ENCODE results near the gene MACROD2. TPM values are rescaled to one million over a fixed set of nuclear protein-coding genes. Genes with fewer than 3 reads are reported as not detected.
"Not testable (repeated sequence)": the region's sequence is repeated elsewhere in the genome, so short reads cannot be mapped to it uniquely, and the experiment has no call there.

MACROD2 gene
- total RNA-seq, 4 donors from 2014 or later, result 2.1 to 28.1 (median 12.6) TPM

DNA sequence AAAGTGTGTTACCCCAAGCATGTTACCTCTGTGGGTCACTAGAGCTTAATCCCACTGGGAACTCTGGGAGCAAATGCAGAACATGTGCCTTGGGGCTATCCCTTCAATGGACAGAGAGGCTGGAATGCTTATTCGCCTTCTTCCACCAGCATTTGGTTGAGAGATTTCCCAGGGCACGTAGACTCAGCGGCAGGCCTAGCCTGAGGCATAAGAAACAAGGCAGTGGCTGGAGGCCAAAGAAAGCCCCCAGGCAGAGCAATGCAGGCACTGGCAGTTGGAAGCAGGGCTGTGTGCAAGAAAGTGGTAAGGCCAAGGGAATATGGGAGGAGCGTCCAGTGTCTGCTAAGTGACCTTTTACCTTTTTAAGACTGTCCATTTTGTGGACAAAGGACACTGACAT, 456.1 kb downstream of the MACROD2 start:
- intact Hi-C loops (cut with DNase I; ENCODE audit: low total_unique reads), result no loop called here
- no peak overlapping the region for H3K27ac ChIP-seq
- no peak overlapping the region for H3K4me3 ChIP-seq
- no peaks in the 10 kb centered on the region for H3K9me3 ChIP-seq
- no peaks in the 10 kb centered on the region for H3K4me1 ChIP-seq
- H3K27me3 ChIP-seq, result no peaks in the 10 kb centered on the region
- no peaks in the 10 kb centered on the region for H3K36me3 ChIP-seq
- TF ChIP-seq POLR2A (IDR thresholded peaks at IDR 0.05), result no peak
- TF ChIP-seq, protein P1, sequence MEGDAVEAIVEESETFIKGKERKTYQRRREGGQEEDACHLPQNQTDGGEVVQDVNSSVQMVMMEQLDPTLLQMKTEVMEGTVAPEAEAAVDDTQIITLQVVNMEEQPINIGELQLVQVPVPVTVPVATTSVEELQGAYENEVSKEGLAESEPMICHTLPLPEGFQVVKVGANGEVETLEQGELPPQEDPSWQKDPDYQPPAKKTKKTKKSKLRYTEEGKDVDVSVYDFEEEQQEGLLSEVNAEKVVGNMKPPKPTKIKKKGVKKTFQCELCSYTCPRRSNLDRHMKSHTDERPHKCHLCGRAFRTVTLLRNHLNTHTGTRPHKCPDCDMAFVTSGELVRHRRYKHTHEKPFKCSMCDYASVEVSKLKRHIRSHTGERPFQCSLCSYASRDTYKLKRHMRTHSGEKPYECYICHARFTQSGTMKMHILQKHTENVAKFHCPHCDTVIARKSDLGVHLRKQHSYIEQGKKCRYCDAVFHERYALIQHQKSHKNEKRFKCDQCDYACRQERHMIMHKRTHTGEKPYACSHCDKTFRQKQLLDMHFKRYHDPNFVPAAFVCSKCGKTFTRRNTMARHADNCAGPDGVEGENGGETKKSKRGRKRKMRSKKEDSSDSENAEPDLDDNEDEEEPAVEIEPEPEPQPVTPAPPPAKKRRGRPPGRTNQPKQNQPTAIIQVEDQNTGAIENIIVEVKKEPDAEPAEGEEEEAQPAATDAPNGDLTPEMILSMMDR (IDR thresholded peaks at IDR 0.05), result no peak
- no peak for DNase-seq

- no peaks in the 10 kb centered on the region for H3K36me3 ChIP-seq
- no peaks in the 10 kb centered on the region for H3K9me3 ChIP-seq
- TF ChIP-seq POLR2A (IDR thresholded peaks at IDR 0.05), result no peak
- TF ChIP-seq, protein P1 (IDR thresholded peaks at IDR 0.05), result no peak
- H3K4me3 ChIP-seq, result no peak overlapping the region
- intact Hi-C loops (cut with DNase I; ENCODE audit: low total_unique reads), result no loop called here
- no peak for DNase-seq
- H3K27ac ChIP-seq, result no peak overlapping the region
- H3K27me3 ChIP-seq, result no peaks in the 10 kb centered on the region
- H3K4me1 ChIP-seq, result no peaks in the 10 kb centered on the region
These were observed 457.9 kb downstream of the MACROD2 start for GRCh38 chr20:14453259-14453658.

DNA sequence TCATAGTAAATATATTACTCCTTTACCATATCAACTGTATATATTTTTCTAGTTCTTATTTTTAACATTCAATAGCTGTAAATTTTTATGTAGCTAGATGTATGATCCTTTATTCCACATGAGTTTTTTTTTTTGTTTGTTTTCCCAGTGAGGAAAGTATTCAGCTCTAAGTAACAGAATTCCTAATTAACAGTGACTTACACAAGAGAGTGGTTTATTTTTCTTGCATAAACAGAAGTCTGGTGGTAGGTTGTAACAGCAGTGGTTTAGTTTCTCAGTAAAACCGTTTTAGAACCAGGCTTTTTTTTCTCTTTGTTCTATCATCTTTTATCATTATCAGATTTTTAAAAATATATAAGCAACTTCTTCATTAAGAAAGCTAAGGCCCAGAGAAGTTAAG, 459.0 kb downstream of the MACROD2 start:
- intact Hi-C loops (cut with DNase I; ENCODE audit: low total_unique reads), result no loop called here
- no peaks in the 10 kb centered on the region for H3K4me1 ChIP-seq
- no peaks in the 10 kb centered on the region for H3K9me3 ChIP-seq
- no peak for DNase-seq
- no peaks in the 10 kb centered on the region for H3K36me3 ChIP-seq
- no peak overlapping the region for H3K4me3 ChIP-seq
- H3K27me3 ChIP-seq, result no peaks in the 10 kb centered on the region
- no peak overlapping the region for H3K27ac ChIP-seq
- TF ChIP-seq, protein P1 (IDR thresholded peaks at IDR 0.05), result no peak
- no peak for TF ChIP-seq POLR2A (IDR thresholded peaks at IDR 0.05)

DNA sequence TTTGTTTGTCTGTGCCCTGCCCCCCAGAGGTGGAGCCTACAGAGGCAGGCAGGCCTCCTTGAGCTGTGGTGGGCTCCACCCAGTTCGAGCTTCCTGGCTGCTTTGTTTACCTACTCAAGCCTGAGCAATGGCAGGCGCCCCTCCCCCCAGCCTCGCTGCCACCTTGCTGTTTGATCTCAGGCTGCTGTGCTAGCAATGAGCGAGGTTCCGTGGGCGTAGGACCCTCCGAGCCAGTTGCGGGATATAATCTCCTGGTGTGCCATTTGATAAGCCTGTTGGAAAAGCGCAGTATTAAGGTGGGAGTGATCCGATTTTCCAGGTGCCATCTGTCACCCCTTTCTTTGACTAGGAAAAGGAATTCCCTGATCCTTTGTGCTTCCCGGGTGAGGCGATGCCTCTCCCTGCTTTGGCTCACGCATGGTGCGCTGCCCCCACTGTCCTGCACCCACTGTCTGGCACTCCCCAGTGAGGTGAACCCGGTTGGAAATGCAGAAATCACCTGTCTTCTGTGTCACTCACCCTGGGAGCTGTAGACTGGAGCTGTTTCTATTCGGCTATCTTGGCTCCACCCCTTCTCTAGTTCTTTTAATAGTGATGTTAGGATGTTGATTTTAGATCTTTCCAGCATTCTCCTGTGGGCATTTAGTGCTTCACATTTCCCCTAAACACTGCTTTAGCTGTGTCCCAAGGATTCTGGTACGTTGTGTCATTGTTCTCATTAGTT, 471.9 kb downstream of the MACROD2 start:
- H3K4me1 ChIP-seq; DNase-seq; H3K4me3 ChIP-seq; intact Hi-C loops (cut with DNase I; ENCODE audit: low total_unique reads); H3K36me3 ChIP-seq; H3K27ac ChIP-seq; H3K27me3 ChIP-seq; H3K9me3 ChIP-seq: not testable (repeated sequence)

- no peak overlapping the region for H3K4me3 ChIP-seq
- no peak for TF ChIP-seq POLR2A (IDR thresholded peaks at IDR 0.05)
- TF ChIP-seq, protein P1 (IDR thresholded peaks at IDR 0.05), result no peak
- no peaks in the 10 kb centered on the region for H3K4me1 ChIP-seq
- H3K9me3 ChIP-seq, result no peaks in the 10 kb centered on the region
- H3K27ac ChIP-seq, result no peak overlapping the region
- H3K36me3 ChIP-seq, result no peaks in the 10 kb centered on the region
- intact Hi-C loops (cut with DNase I; ENCODE audit: low total_unique reads), result no loop called here
- H3K27me3 ChIP-seq, result no peaks in the 10 kb centered on the region
- DNase-seq, result no peak
These were observed 475.0 kb downstream of the MACROD2 start for GRCh38 chr20:14470231-14470899.

Data from uterus (tissue), 4 donors.